ENCODE results near the gene NR6A1.

Gene NR6A1

DNA sequence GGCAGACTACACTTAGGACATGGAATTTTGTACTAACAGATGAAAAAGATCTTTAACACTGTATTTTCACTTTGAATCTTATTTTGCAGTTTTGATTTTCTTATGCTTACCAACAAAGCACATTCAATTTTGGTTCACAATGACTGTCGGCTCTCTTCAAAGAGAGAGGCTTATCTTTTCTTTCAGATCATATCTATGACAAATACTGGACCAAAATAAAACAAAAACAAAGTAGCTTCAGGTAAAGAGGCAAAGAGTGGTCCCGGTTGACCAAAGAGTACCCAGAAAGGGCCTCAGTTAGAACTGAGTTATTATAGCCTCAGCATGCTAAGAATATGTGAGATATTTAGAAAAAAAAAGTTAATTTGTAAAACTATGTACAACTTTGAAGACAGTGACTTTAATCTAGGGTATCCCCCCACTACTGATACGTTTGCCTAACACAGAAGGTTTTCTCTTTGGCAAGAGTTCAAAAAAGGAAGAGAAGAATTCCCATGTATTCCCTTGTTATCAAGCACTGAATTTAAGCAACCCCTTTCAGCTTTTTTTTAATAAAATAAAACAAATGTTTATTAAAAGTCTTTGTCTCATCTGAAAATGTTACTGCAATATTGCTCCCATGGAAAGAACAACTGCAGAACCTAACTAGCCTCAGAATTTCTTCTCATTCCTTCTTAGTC, 50.5 kb downstream of the NR6A1 start:
- DNase-seq: no peak

GRCh38 chr9:124718928-124719327, 52.2 kb downstream of the NR6A1 start:
- DNase-seq: no peak

GRCh38 chr9:124717597-124717996, 53.5 kb downstream of the NR6A1 start:
- no peak for DNase-seq

DNA sequence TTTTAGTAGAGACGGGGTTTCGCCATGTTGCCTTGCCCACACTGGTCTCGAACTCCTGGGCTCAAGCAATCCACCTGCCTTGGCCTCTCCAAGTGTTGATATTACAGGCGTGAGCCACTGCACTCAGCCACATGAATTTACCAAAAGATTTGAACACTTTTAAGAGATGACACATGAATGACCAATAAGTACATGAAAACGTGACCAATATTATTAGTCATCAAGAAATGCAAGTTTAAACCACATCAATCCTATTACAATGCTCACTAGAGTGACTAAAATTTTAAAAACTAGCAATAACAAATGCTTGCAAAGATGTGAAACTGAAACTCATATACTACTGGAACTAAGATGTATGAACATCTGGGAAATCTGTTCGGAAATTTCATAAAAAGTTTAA, 54.3 kb downstream of the NR6A1 start:
- no peak for DNase-seq

- DNase-seq: no peak
Observed at GRCh38 chr9:124710766-124711165, 60.3 kb downstream of the NR6A1 start.

DNA sequence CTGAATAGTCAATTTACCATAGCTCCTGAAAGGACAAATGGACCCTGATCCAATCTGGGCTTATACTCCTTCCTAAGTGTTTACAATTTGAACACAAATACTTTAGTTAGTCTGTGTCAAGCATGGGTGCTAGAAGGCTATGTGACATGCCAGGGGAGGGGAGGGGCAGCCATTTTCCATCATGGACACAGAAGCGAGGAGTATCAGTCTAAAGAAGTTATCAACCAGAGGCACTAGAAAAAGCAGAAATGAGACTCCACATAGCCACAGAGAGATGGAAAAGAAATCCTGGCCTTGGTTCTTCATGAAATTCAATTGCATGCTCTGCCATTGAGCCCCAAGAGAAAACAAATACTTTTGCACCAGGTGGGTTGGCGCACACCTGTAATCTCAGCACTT, 61.8 kb downstream of the NR6A1 start:
- no peak for DNase-seq

GRCh38 chr9:124708633-124709291, 62.3 kb downstream of the NR6A1 start:
- DNase-seq: no peak

- no peak for DNase-seq
Observed at GRCh38 chr9:124708074-124708473, 63.0 kb downstream of the NR6A1 start.

DNA sequence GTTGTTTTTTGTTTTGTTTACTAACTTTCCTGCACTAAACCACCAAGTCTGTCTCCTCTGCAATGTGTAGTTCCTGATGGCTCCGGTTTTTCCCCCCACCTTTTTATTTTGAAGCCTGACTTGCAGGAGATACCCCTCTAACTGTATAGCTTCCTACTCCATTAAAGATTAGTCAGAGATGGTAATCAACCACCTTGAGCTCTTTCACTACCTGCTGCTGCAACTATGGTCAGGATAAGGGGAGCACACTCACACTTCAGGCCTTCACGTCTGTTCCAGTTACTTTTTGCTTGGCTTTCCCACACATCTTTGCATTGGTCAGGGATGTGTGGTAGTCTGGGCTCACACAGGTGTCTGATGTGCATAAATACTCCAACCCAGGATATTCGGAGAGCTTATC, 63.4 kb downstream of the NR6A1 start:
- DNase-seq: no peak

GRCh38 chr9:124706685-124707084, 64.4 kb downstream of the NR6A1 start:
- no peak for DNase-seq

DNA sequence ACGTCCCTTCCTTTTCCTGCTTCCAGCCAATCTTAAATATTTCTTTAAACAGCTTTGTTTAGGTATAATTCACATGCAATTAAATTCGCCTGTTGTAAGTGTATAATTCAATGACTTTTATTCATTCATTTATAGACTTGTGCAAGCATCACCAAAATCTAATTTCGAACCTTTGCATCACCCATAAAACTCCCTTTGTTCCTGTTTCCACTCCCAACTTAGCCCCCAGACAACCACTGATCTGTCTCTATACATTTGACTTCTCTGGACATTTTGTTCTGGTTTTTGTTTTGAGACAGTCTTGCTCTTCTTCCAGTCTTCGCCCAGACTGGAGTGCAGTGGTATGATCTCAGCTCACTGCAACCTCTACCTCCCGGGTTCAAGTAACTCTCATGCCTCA, 71.5 kb downstream of the NR6A1 start:
- no peak for DNase-seq

DNA sequence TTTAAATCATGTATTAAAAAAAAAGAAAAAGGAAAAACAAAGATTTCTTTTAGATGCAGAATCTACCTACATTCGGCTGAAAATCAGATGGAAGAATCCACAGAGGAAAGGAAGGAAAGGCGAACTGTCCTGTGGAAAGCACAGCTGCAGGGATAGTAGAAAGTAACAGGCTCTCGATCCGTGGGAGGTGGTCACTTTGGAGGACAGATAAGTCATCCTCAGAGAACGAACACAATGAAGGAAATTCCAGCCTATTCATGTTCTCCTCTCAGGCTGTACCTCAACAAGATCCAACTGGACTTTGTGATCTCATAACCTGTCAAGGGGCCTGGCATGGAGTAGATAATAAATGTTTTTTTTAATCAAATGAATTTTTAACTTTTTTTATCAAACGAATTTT, 72.8 kb downstream of the NR6A1 start:
- DNase-seq: no peak

- no peak for DNase-seq
Observed at GRCh38 chr9:124697326-124698200, 73.5 kb downstream of the NR6A1 start.

DNA sequence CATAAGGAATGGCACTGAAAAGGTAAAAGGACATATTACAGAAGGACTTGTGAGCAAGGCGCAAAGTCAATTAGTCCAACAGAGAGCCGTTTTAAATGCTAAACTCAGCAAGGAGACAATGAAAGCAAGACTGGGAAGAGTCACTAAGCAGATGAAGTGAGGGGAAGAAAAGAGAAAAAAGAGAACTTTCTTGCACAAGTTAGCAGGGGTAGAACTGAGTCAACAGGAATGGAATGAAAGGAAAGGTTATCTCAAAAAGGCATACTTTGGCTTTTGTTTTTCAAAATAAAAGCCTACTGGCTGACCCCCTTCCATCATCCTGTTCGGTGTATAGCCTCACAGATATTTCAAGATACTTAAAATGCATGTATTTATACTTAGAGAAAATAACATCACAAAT, 75.0 kb downstream of the NR6A1 start:
- no peak for DNase-seq

- no peak for DNase-seq
Observed at GRCh38 chr9:124695280-124695890, 75.7 kb downstream of the NR6A1 start.

DNA sequence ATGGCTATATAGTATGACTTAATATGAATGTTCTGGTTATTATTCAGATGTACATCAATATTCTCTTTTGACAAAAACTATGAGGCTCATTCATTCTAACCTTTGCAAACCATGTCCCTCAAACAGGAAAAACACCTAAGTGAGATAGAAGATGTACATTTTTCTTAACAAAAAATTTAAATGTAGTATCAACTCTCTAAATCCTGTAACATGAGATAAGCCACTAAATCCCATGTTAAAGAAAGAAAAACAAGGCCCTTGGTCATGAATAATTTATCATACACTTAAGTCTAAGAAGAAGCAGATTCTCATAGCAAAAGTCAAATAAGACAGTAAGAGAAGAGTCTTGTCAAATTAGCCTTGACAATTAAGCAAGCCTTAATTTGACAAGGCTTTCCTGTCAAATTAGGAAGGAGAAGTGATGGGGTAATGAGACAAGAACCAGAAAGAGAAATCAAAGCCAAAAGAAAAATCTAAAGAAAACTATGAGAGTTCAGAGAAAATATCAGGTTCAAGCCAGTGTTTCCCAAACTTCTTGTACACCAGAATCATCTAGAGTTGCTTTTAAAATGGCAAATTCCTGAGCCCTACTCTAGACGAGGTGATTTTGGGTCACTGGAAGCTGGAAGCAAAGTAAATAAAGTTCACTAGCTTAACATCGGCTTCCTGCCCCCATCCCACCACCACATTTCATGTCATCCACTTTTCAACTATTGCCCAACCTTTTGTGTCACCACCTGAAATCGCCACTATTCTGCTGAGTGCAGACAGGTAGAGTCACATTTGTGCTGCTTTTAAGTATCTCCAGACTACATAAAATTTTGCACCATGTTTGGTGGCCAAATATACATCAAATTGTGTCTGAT, 76.5 kb downstream of the NR6A1 start:
- no peak for DNase-seq

- no peak for DNase-seq
Observed at GRCh38 chr9:124693403-124693802, 77.7 kb downstream of the NR6A1 start.

GRCh38 chr9:124688238-124688904, 82.7 kb downstream of the NR6A1 start:
- DNase-seq: no peak

- no peak for DNase-seq
Observed at GRCh38 chr9:124686918-124687317, 84.2 kb downstream of the NR6A1 start.

- no peak for DNase-seq
Observed at GRCh38 chr9:124685217-124685616, 85.9 kb downstream of the NR6A1 start.

DNA sequence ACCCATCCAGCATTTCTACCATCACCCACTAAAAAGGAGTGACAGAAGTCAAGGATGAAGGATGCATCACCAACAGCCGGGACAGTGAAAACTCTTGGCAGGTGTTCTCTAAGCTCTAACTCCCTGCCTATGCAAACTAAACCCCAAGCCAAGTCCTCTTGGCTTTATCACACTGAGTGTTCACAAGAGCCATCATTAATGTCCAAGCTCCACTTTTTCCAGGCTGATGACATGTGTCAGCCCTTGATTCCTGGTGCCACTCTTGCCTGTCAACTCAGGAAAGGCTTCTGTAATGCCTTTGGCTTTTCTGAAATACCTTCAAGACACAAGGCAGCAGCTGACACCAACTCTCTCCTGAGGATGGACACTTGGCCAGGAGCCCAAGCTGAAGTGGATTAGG, 86.9 kb downstream of the NR6A1 start:
- no peak for DNase-seq

- no peak for DNase-seq
Observed at GRCh38 chr9:124683043-124683442, 88.1 kb downstream of the NR6A1 start.

All from NCI-H345 (cell line).